CD14-positive monocyte (primary cell): ENCODE measurements around the gene PIAS4. TPM values are rescaled to one million over a fixed set of nuclear protein-coding genes. Genes with fewer than 3 reads are reported as not detected.

Experiments
- DNase-seq, 3 donors: peaks; one replicate each; pipeline ENCODE4 v3.0.0-alpha.2; 2011 to 2022
- H2AFZ ChIP-seq: 2 replicates; pipeline ENCODE4 v1.6.0; 2012; ENCODE audit warnings: mild to moderate bottlenecking, low read depth, low read length, inconsistent platforms; ENCODE audit not compliant: insufficient read depth, poor library complexity, severe bottlenecking
- H3K27ac ChIP-seq, 2 donors: 1 replicate in 1 of 2; 2 replicates in 1 of 2; pipeline ENCODE4 v1.5.1; 2012 to 2013; ENCODE audit warnings: low read length in 2 of 2, control low read depth in 1 of 2, inconsistent platforms in 1 of 2, low read depth in 1 of 2, mild to moderate bottlenecking in 1 of 2
- H3K27me3 ChIP-seq, 2 donors: one replicate each; pipeline versions ENCODE4 v1.6.0 to v1.6.1; 2011 to 2013; ENCODE audit warnings: low read length in 2 of 2; ENCODE audit not compliant: control insufficient read depth in 2 of 2, insufficient read depth in 2 of 2
- H3K36me3 ChIP-seq, 2 donors: replicated peaks in 1 of 2; 1 replicate in 1 of 2; 2 replicates in 1 of 2; pipeline versions ENCODE4 v1.5.1 to v1.6.1; 2012 to 2013; ENCODE audit warnings: low read length in 2 of 2, control low read depth in 1 of 2, inconsistent platforms in 1 of 2, mild to moderate bottlenecking in 1 of 2; ENCODE audit not compliant: insufficient read depth in 2 of 2, control insufficient read depth in 1 of 2
- H3K4me1 ChIP-seq, 2 donors: 1 replicate in 1 of 2; 2 replicates in 1 of 2; pipeline versions ENCODE4 v1.5.1 to v1.6.1; 2012 to 2013; ENCODE audit warnings: low read length in 2 of 2, control low read depth in 1 of 2, inconsistent platforms in 1 of 2, mild to moderate bottlenecking in 1 of 2, moderate library complexity in 1 of 2; ENCODE audit not compliant: insufficient read depth in 2 of 2, control insufficient read depth in 1 of 2
- H3K4me2 ChIP-seq: replicated peaks from 2 replicates; pipeline ENCODE3; 2012; ENCODE audit warnings: low read length, moderate library complexity, mild to moderate bottlenecking; ENCODE audit not compliant: poor library complexity, severe bottlenecking; ENCODE audit errors: extremely low read depth
- H3K4me3 ChIP-seq, 3 experiments: fragments of 200-600 bp in 1 of 3; sonication (generic) in 1 of 3; replicated peaks in 1 of 3; 1 replicate in 2 of 3; 2 replicates in 1 of 3; pipeline ENCODE4 v1.5.1; 2011 to 2013; ENCODE audit warnings: low read length in 3 of 3, mild to moderate bottlenecking in 3 of 3, control low read depth in 2 of 3, low read depth in 2 of 3, inconsistent platforms in 1 of 3, moderate library complexity in 1 of 3
- H3K79me2 ChIP-seq: 2 replicates; pipeline ENCODE4 v1.6.0; 2012; ENCODE audit warnings: mild to moderate bottlenecking, control low read depth, inconsistent platforms, low read length, moderate library complexity; ENCODE audit not compliant: insufficient read depth
- H3K9ac ChIP-seq: 2 replicates; pipeline ENCODE4 v1.6.0; 2017; ENCODE audit warnings: low read length, mild to moderate bottlenecking; ENCODE audit not compliant: insufficient read depth, poor library complexity, severe bottlenecking
- H3K9me3 ChIP-seq, 2 donors: replicated peaks in 1 of 2; 1 replicate in 1 of 2; 2 replicates in 1 of 2; pipeline versions ENCODE4 v1.5.1 to v1.6.1; 2012 to 2013; ENCODE audit warnings: low read length in 2 of 2, control low read depth in 1 of 2; ENCODE audit not compliant: control insufficient read depth in 1 of 2, insufficient read depth in 1 of 2
- H4K20me1 ChIP-seq: 2 replicates; pipeline ENCODE4 v1.6.0; 2012; ENCODE audit warnings: mild to moderate bottlenecking, low read length, control low read depth, moderate library complexity; ENCODE audit not compliant: insufficient read depth
- H3K27ac Mint-ChIP-seq, 7 donors: one replicate each; pipeline ENCODE4 v1.8.0; 2020; ENCODE audit warnings: mild to moderate bottlenecking in 7 of 7, mixed read lengths in 7 of 7, moderate library complexity in 6 of 7, inconsistent platforms in 2 of 7
- H3K27me3 Mint-ChIP-seq, 3 donors: one replicate each; pipeline ENCODE4 v1.8.0; 2021 to 2022; ENCODE audit warnings: low read depth in 3 of 3, mild to moderate bottlenecking in 3 of 3, mixed read lengths in 3 of 3, moderate library complexity in 3 of 3, inconsistent platforms in 1 of 3
- H3K36me3 Mint-ChIP-seq, 2 donors: one replicate each; pipeline ENCODE4 v1.8.0; 2020; ENCODE audit warnings: mixed read lengths in 2 of 2, inconsistent platforms in 1 of 2, mild to moderate bottlenecking in 1 of 2
- H3K4me1 Mint-ChIP-seq: one replicate; pipeline ENCODE4 v1.8.0; 2020; ENCODE audit warnings: mild to moderate bottlenecking, mixed read lengths
- H3K4me3 Mint-ChIP-seq, 2 donors: one replicate each; pipeline ENCODE4 v1.8.0; 2020; ENCODE audit warnings: mild to moderate bottlenecking in 2 of 2, mixed read lengths in 2 of 2, moderate library complexity in 1 of 2
- H3K9me3 Mint-ChIP-seq, 7 donors: one replicate each; pipeline ENCODE4 v1.8.0; 2020 to 2022; ENCODE audit warnings: mixed read lengths in 7 of 7, mild to moderate bottlenecking in 6 of 7, moderate library complexity in 6 of 7, inconsistent platforms in 2 of 7
- CTCF ChIP-seq: fragments of 200-600 bp; IDR thresholded peaks from one replicate; pipeline ENCODE4 v1.8.0; 2022; ENCODE audit warnings: antibody characterized with exemption, mild to moderate bottlenecking
- WGBS: methylation state at CpG from one replicate; pipeline ENCODE4 v1.1.5; 2013; ENCODE audit warnings: missing lambda C conversion rate; ENCODE audit not compliant: insufficient coverage; 5-methylcytosine and 5-hydroxymethylcytosine counted together
- intact Hi-C, 2 donors: fragments of 100-400 bp; cut with micrococcal nuclease; formaldehyde crosslinking; loops; one replicate each; pipeline versions ENCODE4 v1.15.0 to v1.15.1; 2023
- polyA plus RNA-seq, 3 donors: library from polyadenylated mRNA; depleted of rRNA in 1 of 3; unstranded in 2 of 3; stranded (reverse) in 1 of 3; fragments of 300-500 nt in 2 of 3; fragments of >200 nt in 1 of 3; fragmentation: Illumina TruSeq in 2 of 3; gene quantifications; 1 replicate in 2 of 3; 2 replicates in 1 of 3; pipeline ENCODE4 v1.2.3, GENCODE V29; 2012 to 2021

The PIAS4 gene
- polyA plus RNA-seq, 3 donors: 2.3 to 8.1 (median 5.9) TPM

- H3K4me3 Mint-ChIP-seq: no peak overlapping the region
- peak overlapping the region in 2 of 7 donors; percentile 26 to 40 for H3K27ac Mint-ChIP-seq
- 72% methylated on average over 4 of the region's 9 CpGs for WGBS
- intact Hi-C loops: no loop called here
- H3K4me2 ChIP-seq: no peak overlapping the region
- TF ChIP-seq CTCF: no peak
- H3K4me1 ChIP-seq: peaks cover 11 to 20% of the 10 kb centered on the region in 2 donors
- no peak overlapping the region for H3K27ac ChIP-seq
- peaks cover 34 to 56% of the 10 kb centered on the region in 2 donors for H3K36me3 Mint-ChIP-seq
- no peak overlapping the region for H3K9ac ChIP-seq
- no peaks in the 10 kb centered on the region for H3K9me3 ChIP-seq
- no peaks in the 10 kb centered on the region for H3K27me3 ChIP-seq
- no peaks in the 10 kb centered on the region for H3K9me3 Mint-ChIP-seq
- peaks cover 16% of the 10 kb centered on the region for H3K4me1 Mint-ChIP-seq
- no peak for DNase-seq
- H3K36me3 ChIP-seq: peaks cover 47 to 58% of the 10 kb centered on the region in 2 donors
- H2AFZ ChIP-seq: no peak overlapping the region
- H3K27me3 Mint-ChIP-seq: peaks cover 0 to 2% (median 2%) of the 10 kb centered on the region in 3 donors
- peaks cover 38% of the 10 kb centered on the region for H4K20me1 ChIP-seq
- H3K4me3 ChIP-seq: no peak overlapping the region
- peaks cover 37% of the 10 kb centered on the region for H3K79me2 ChIP-seq
Observed at GRCh38 chr19:3968556-3969434, 38.7 kb upstream of the PIAS4 start.

GRCh38 chr19:3969435-3970312, 37.9 kb upstream of the PIAS4 start:
- WGBS: 66% methylated on average over 15 of the region's 23 CpGs
- Mint-ChIP-seq H3K27ac (peak overlapping the region in 4 of 7 donors; percentile 26 to 92 (median 56)), H3K9me3 (no peaks in the 10 kb centered on the region), H3K4me3 (peak overlapping the region; percentile 88 to 93), H3K27me3 (peaks cover 0 to 2% (median 2%) of the 10 kb centered on the region in 3 donors), H3K4me1 (peaks cover 16% of the 10 kb centered on the region), H3K36me3 (peaks cover 28 to 48% of the 10 kb centered on the region in 2 donors)
- H3K4me1 ChIP-seq: peaks cover 11 to 20% of the 10 kb centered on the region in 2 donors
- H3K27ac ChIP-seq: no peak overlapping the region
- peaks cover 41 to 50% of the 10 kb centered on the region in 2 donors for H3K36me3 ChIP-seq
- H3K79me2 ChIP-seq: peaks cover 37% of the 10 kb centered on the region
- H4K20me1 ChIP-seq: peaks cover 38% of the 10 kb centered on the region
- peak overlapping the region; percentile 89 for H3K9ac ChIP-seq
- H3K9me3 ChIP-seq: no peaks in the 10 kb centered on the region
- intact Hi-C loops: loop anchor here in 1 of 2 donors (2.0 kb wide), 1 partner anchor 15 kb away; the partner anchor contains the start of gene EEF2
- no peak for DNase-seq
- no peaks in the 10 kb centered on the region for H3K27me3 ChIP-seq
- TF ChIP-seq CTCF: no peak
- peak overlapping the region in 2 of 3 experiments; percentile 85 to 95 for H3K4me3 ChIP-seq
- H3K4me2 ChIP-seq: peak overlapping the region; percentile 77
- no peak overlapping the region for H2AFZ ChIP-seq
